Glomerular visceral epithelial cell (primary cell): ENCODE measurements around the gene GNAQ.

ENCODE experiments used
- DNase-seq: peaks from one replicate; pipeline ENCODE4 v3.0.0-alpha.2; 2016; ENCODE audit errors: extremely low spot score

GNAQ gene

DNA sequence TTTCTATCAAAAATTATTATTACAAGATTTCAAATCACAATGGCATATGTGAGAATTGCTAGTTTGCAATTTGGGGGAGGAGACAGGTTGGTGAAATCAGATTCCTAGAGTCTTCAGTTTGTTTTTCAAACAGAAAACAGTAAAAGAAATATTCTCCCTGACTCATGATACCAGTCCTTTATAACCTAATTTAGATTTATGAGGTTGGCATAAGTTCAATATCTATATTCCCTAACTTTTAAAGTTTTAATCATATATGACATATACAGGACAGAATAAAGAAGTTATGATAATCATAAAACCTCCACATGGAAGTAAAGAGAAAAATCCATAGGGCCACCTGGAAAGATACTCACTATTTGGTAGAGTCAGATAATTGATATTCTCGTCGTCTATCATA is 216.4 kb downstream of the GNAQ start:
- DNase-seq: no peak

DNA sequence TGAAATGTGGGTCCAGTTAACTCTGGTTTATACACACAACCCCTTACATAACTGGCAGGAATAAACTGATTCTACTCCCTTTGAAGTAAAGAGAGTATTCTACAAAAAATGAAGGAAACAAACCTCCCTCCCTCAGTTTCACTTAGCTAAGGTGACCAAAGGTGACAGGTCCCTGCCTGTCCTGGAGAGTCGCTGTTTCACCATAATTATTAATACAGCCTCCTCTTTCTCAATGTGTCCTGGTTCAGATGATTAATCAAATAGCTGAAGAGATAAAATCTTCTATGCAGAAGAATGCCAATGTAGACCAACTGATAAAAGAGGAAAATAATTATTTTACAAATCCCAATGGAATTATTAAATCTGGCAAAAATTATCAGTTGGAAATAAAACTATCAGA is 219.8 kb downstream of the GNAQ start:
- no peak for DNase-seq

DNA sequence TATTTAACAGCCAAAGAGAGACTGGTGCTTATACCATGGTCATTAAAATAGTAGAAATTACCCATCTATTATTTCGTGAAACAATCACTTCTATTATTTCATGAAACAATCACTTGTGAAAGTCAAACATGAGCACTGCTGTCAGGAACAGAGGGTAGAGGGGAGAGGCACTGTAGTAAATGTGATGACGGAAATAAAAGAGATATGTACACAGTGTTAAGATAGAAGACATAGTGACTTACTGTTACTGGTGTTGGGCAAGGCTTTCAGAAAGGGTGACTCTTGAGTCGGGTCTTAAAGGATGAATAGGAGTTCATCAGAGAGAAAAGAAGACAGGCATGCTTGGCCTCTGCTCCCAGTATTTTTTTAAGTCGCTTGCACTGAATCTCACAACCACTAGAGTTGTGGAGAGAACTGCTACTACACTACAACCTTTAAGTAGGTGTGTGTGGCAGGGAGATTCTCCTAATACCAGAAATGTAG is 220.9 kb downstream of the GNAQ start:
- DNase-seq: no peak

DNA sequence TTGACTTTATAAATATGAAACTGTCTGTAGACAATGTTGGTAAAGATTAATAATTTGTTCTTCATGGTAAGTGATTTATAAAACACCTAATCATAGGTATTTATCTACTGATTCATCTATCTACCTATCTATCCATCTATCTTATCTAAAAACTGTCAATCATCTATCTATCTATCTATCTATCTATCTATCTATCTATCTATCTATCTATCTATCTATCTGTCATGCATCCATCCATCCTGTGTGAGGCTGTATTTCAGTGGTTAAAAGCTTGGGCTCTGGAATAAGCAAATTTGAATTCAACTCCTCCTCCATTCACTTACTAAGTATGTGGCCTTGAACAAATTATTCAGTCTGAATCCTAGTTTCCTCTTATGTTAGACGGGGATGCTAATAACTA is 221.6 kb downstream of the GNAQ start:
- no peak for DNase-seq

DNA sequence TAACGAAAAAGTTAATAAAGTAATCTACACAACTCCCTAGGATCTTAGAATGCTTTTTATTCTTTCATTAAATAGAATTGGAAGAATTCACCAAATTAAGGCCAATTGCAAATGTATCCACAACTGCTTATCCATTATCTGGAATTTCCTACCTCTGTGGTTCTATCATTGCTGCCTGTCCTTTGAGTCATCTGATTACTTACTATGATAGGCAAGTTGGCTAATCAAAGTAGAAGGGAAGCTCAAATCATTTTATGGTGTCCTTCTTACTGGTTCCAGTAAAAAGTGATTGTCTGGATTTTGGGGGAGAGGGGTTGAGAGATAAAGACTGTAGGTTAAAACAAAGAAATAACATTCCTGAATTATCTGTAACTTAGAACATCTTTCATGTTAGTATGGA is 222.1 kb downstream of the GNAQ start:
- no peak for DNase-seq

DNA sequence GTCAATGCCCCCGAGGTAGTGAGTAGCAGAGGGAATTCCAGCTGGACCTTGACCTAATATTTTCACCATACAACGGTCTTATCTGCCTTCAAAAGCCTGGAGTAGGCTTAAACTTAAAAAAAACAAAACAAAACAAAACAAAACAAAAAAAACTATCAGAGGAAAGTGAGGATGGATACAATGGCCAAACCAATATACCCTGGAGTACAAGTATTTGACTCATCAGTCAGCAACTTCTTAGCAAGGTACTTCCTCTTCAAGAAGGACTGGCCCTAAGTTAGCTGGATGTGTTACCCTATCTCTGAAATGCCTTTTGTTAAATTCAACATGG is 222.9 kb downstream of the GNAQ start:
- DNase-seq: no peak

DNA sequence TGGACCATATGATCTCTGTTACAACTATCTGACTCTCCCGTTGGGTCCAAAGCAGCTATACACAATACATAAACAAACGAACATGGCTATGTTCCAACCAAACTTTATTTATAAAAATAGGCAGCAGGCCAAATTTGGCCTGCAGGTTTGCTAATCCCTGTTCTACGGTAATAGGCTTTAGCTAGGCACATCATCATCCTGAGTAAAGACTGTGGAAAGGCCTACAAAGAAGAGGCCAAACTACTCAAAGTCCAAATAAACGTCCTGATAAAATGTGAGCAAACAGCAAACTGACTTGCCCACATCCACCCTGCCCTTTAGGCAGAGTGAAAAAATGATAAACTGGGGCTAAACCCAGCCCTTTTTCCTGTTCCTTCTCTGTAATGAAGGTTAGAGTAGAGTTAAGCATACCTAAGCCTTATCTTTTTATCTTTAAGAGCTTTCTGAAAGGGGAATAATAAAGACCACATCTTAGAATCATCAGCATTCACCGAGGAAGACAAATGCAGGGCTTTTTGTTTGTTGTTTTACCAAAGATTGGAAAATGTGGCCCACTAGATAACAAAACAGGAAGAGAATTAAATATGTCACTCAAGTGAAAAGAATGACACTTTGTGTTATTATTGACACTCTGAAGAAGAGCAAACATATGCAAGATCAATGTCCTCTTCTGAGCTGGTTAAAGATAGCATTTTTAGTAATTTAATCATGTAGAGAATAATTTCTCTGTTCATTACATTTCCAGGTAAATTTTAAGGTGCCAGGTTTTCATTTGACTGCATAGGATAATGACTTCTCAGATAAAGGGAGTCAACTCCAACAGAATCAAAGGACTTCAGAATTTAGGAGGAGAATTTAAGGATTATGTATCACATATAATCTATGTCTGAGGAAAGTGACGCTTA is 223.5 kb downstream of the GNAQ start:
- DNase-seq: no peak

DNA sequence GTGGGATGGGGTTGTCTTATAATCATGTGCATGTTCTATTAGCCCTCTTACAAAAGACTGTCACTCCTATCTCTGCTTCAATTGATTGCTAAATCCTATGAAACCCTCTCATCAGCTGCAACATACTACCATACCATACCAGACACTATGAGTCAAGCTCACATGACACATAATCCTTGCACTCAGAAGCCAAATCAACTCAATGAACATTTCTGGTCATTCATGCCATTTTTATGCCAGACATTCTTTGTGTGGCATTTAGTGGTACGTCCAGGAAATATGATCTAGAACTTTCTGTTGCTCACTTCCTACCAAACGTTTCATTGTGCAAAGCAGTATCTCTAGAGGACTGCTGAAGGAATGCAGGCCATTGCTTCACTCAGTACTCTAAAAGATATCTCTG is 224.3 kb downstream of the GNAQ start:
- DNase-seq: peak; percentile 56

DNA sequence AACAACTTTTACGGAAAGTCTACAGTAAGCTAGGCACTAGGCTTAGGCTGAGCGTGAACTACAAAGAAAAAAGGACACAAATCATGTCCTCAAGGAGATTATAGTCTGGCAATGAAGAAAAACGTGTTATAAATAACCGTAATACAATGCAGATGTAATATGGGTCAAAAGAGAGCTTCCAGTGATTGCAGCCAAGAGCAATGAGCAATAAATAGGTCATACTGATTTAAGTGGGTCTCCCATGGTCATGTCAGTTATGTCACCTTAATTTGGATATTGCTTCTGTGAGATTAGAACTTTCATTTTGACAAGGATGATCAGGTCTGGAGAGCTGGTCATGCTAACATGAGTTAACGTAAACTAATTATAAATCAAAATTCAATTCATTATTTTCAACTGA is 224.9 kb downstream of the GNAQ start:
- DNase-seq: no peak

DNA sequence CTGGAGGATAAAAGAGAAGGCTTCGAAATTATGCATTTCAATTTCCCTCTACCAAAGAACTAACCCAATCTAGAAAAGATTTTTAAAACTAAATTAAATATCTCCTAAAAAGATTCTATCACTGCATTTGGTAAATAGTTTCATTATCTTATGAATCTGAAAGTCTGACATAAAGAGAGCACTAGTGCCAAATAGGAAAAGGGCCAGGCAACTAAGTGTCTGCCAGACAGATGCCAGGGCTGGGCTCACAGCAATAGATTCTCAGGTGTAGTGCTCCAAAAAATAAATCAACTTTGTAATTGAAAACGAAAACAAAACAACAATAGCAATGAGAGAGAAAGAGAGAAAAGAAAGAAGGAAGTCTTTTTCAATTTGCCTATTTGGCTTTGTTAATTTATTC is 225.8 kb downstream of the GNAQ start:
- no peak for DNase-seq

DNA sequence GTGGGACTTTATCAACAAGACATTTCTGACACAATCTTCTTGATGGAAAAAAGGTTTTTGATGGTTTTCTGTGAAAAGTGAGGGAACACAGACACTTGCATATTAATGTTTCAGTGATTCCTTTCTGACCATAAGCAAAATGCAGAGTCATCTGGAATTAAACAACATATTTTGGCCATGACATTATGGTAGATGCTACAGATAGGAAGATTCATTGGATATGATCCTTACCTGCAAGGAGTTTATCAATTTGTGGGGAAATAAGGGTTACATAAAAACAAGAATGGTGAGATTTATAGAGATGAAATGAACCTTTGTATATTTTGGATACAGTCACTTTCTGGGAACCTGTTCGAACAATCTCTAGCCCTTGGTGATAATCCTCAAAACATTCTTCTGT is 228.2 kb downstream of the GNAQ start:
- DNase-seq: no peak

DNA sequence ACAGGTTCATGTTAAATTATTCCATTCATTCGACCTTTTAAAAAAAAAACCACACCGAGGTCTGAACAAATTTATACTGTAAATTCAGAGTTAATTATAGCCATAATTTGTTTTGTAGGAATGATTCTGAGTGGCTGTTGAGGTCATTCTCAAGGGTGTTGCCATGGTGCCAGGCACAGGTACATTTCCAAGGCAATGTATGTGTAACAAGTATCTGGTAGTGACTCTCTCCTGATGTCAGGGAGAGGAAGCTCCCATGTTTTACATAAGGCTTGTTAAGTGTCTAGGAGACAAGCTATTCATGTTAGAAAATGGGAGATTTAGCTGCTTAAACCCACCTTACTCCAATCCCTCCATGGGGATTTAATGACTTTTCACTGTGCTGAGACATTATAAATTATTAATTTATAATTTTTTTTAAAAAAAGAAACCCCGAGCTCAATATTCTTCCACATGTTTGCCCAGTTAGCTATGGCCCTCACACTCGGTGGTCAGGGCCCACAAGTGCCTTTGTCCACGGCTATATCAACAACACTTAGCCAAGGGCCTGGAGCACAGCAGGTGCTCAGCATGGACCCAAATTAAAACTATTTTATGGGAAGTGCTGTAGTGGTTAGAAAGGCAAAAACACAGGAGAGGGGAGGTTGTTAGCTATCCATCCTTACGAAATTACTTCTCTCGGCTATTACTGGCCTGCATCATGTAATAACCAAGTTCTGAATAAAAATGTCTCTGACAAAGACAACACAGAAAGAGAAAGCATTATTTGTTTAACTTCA is 228.9 kb downstream of the GNAQ start:
- DNase-seq: no peak

DNA sequence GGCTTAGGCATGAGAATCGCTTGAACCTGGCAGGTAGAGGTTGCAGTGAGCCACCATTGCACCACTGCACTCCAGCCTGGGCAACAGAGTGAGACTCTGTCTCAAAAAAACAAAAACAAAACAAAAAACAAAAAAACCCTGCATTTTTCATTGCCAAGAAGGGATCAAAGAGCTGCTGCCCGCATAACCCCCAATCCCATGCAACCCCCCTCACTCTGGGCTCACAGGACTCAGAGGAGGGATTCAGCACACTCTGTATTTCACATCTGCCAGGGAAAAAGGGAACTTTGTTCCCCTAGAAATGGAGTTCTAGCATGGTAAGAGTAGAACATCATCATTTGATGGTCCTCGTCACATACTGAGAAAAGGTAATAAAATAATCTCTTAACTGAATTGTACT is 229.5 kb downstream of the GNAQ start:
- DNase-seq: no peak

DNA sequence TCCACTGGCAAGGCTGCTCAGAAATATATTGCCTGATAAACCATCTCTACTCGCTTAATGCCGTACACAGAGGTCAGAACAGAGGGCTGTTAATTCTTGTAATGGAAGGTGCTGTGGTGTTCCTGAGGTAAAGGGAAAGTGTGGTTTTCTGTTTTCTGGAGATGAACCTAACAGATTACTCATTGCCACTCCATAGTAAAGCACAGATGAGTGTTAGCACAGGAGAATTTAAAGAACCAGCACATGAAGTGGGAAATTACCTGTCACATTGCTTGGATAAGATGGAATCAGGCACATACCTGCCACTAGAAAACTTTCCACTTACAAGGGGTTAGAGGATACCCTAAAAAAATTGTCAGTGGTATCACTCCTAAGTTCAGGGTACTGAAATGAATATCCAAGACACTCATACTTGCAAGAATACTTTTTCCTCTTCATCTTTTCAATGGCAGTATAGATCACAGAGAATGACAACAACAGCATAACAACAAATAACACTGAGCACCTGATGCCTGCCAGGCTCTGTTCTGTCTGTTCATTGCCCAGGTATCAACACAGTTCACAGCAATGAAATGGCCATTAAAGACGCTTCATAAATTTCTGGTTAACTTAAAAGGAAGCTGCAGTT is 230.6 kb downstream of the GNAQ start:
- DNase-seq: peak; percentile 5

DNA sequence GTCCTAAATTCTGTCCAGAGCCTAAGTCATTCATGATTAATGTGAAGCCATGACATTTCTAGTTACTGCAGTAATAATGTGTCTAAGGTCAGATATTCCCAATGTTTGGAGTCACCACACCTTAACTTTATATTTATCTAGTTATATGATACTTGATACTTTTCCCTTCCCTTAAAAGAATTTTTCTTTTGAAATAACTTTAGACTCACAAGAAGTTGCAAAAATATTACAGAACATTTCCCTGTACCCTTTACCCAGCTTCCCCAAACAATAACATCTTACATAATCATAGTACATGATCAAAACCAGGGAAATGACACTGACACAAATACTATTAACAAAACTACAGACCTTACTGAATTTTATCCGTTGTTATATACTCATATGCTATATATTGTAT is 233.5 kb downstream of the GNAQ start:
- no peak for DNase-seq

DNA sequence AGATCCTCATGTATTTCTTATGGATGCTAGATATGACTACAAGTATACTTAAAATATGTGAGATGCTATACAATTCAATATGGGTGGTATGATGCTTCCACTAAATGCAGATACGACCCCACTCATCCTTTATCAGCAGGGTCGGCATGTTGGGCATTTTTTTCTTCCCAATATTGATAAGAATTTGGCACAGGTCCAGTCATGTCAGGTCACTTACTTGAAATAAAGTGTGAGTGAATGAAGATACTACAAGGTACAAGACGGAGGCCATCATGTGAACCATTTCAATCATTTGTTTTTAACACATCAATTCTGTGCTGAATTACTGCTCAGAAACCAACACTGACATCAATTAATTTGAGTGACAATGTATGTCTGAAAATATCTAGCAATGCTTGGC is 236.6 kb downstream of the GNAQ start:
- no peak for DNase-seq

DNA sequence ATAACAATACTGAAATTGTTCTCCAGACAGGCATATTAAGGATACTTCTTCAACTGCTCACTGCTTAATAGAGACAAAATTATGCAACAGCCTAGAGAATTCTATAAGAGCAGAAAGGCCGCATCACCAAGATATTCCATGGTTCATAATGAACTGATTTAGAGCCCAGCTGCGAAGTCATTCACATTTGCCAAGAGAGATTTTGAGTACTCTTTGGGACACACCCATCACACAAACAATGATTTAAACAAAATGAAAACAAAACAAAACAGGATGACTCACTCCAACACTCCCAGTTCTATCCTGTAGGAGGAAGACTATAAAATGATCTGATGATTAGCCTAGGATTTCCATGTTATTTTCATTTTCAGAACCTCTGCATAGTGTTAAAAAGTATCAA is 237.8 kb downstream of the GNAQ start:
- DNase-seq: no peak

DNA sequence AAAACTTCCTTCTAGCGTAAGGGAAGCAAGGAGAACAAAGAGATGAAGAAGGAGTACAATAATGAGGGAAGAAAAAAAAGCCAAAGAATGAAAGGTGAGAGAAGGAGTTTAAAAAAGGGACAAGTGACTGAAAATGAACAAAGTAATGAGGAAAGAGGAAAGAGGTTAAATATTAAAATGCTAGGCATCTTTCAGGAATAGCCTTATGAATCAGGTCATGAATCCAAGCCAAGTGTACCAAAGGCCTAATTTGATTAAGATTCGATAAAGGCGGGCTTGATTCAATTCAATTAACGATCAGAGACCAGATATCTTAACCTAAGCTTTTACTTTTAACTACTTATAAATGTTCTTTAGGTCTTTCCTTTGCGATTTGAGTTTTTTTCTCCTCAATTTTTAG is 241.7 kb downstream of the GNAQ start:
- DNase-seq: no peak

DNA sequence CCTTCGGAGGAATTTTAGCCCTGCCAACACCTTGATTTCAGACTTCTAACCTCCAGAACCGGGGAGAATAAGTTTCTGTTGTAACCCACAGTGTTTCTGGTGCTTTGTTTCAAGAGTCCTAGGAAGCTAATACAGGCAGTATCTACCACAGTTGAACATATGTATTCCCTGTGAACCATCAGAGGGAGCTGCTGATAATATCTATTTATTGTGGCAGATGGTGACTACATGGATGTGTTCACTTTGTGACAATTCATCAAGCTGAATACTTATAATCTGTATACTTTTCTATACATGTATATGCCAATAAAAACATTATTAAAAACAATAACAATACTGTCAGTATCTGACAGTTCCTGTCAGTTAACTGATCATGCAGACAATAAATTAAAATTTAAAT is 246.3 kb downstream of the GNAQ start:
- no peak for DNase-seq

DNA sequence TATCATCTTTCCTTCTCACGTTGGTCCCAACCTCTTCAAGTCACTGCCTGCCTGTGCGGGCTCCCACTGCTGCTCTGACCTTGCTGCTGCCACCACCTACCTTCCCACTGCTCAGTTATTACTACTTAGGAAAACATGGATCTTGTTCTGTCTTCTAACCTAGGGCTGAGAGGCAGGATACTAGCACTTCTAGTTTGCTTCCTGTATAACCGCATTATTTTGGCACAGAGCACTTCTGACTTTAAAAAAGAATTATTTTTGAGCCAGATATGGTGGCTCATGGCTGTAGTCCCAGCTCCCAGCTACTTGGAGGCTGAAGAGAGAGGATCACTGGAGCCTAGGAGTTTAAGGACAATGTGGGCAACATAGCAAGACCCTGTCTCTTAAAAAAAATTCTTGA is 248.1 kb downstream of the GNAQ start:
- no peak for DNase-seq

DNA sequence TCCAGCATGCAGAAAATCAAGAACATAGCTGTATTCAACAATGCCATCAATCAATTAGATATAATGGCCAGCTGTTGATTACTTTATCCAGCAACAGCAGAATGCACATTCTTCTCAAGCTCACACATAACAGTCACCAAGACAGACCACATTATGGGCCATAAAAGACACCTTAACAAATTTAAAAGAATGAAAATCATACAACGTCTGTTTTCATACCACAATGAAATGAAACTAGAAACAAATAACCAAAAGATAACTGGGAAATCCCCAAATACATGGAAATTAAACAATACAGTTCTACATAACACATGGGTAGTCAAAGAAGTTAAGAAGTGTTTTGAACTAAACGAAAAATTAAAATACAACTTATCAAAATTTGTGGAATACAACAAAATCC is 252.6 kb downstream of the GNAQ start:
- no peak for DNase-seq

DNA sequence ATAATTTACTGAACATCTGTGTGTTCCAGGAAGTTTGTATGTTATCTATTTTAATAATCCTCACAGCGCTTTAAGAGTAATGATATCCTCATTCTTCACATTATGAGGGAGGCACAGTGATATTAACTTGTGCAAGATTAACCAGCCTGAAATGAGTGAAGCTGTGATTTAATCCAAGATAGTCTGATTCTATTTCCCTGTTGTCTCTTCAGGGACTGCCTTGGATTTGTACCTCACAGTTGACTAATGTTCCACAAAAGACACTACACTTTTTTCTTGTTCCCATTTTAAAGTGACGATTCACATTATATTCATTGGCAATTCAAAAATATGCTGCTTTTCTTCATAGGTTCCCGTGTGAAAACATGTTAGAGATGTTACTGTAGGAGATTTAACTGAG is 258.2 kb downstream of the GNAQ start:
- no peak for DNase-seq

DNA sequence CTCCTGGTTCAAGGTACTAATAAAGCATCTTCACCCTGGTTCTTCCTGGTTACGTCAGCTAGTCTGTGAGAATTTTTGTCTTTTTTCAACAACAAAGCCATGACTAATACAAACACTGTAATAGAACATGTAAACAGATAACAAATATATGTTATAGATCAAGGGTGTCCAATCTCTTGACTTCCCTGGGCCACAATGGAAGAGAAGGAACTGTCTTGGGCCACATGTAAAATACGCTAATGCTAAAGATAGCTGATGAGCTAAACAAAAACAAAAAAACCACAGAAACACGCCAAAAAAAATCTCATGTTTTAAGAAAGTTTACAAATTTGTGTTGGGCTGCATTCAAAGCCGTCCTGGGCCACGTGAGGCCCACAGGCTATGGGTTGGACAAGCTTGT is 259.0 kb downstream of the GNAQ start:
- no peak for DNase-seq
